ENCODE results near the gene HINFP. TPM values are rescaled to one million over a fixed set of nuclear protein-coding genes. Genes with fewer than 3 reads are reported as not detected.
A peak's percentile ranks its signal among the peaks of the same experiment; 100 is the strongest.

Gene HINFP
- total RNA-seq, 1 experiment from 2014 or later = 23.4 TPM

DNA sequence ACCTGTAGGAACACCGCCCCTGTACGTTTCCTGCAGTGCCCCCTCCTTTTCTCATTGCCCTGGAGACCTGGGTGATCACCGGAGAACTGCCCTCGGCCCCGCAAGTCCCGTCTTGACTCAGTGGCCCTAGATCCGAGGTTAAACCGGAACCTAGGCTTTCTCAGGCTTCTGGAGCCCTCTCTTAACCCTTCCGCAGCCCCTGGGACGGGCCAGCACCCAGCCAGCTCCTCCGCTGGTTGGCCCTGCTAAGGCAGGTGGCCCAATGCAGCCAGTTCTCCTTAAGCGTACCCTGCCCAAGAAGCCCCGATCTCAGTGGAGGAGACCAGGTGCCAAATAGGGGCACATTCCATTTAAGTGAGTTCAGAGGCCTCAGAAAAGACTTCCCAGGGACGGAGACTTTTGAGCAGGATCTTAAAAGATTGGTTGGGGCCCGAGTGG, 47.9 kb downstream of the HINFP start:
- peaks cover 15% of the 10 kb centered on the region for H3K4me1 Mint-ChIP-seq (ENCODE audit: insufficient read depth, unreplicated experiment)
- TF ChIP-seq CTCF (IDR thresholded peaks at IDR 0.05; ENCODE audit: unreplicated experiment) = no peak
- H3K9me3 Mint-ChIP-seq (ENCODE audit: unreplicated experiment) = no peaks in the 10 kb centered on the region
- intact Hi-C loops (cut with micrococcal nuclease) = loop anchor here (2.0 kb wide), 1 partner anchor 28 kb away; no protein-coding TSS in a partner anchor
- no peaks in the 10 kb centered on the region for H3K36me3 Mint-ChIP-seq (ENCODE audit: insufficient read depth, unreplicated experiment)
- CTCF ChIA-PET = interaction anchor here (0.5 to 5.4 kb wide), 21 partner anchors 8 to 301 kb away, joined by 3 to 43 read pairs (median 4); partner anchors contain the start of gene CBL
- no peaks in the 10 kb centered on the region for H3K27me3 Mint-ChIP-seq (ENCODE audit: insufficient read depth, unreplicated experiment)
- H3K27ac Mint-ChIP-seq (ENCODE audit: low read depth, unreplicated experiment) = peak overlapping the region; percentile 49
- POLR2A ChIA-PET = interaction anchor here (0.6 to 3.8 kb wide), 14 partner anchors 9 to 968 kb away, joined by 3 to 21 read pairs (median 4); partner anchors contain the start of genes C2CD2L, CBL, DPAGT1 and HINFP
- DNase-seq (ENCODE audit: unreplicated experiment) = peak; percentile 65
- no TSS peak for BruUV-seq (replicated peaks)
- peak overlapping the region; percentile 82 for H3K4me3 Mint-ChIP-seq (ENCODE audit: unreplicated experiment)

DNA sequence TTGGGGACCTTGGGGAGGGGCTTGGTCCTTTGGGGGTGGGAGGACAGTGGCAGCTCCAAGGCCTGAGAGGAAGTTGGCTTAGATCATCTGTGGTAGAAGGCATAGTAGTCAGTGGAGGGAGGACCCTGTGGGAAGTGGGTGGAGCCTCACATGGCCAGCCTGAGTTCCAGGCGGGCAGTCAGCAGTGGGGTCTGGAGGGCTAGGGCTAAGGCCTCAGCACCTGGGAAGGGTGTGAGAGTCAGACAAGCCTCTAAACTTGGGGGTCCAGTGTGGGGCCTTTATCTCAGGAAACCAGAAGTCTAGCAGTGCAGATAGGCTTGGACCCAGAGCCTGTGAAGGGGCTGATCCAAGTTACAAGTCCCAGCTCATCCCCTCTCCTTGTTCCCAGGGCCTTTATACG, 51.1 kb downstream of the HINFP start:
- no TSS peak for BruUV-seq (replicated peaks)
- ChIA-PET POLR2A (no interaction called here), CTCF (interaction anchor here (0.6 kb wide), 1 partner anchor 110 kb away, joined by 3 read pairs; no protein-coding TSS in a partner anchor)
- no peak for DNase-seq (ENCODE audit: unreplicated experiment)
- peaks cover 6% of the 10 kb centered on the region for H3K4me1 Mint-ChIP-seq (ENCODE audit: insufficient read depth, unreplicated experiment)
- no peaks in the 10 kb centered on the region for H3K9me3 Mint-ChIP-seq (ENCODE audit: unreplicated experiment)
- peaks cover 11% of the 10 kb centered on the region for H3K36me3 Mint-ChIP-seq (ENCODE audit: insufficient read depth, unreplicated experiment)
- no peaks in the 10 kb centered on the region for H3K27me3 Mint-ChIP-seq (ENCODE audit: insufficient read depth, unreplicated experiment)
- intact Hi-C loops (cut with micrococcal nuclease) = no loop called here
- no peak for TF ChIP-seq CTCF (IDR thresholded peaks at IDR 0.05; ENCODE audit: unreplicated experiment)
- no peak overlapping the region for H3K27ac Mint-ChIP-seq (ENCODE audit: low read depth, unreplicated experiment)
- no peak overlapping the region for H3K4me3 Mint-ChIP-seq (ENCODE audit: unreplicated experiment)

GRCh38 chr11:119173453-119173852, 52.1 kb downstream of the HINFP start:
- BruUV-seq (replicated peaks) = no TSS peak
- Mint-ChIP-seq H3K27me3 (ENCODE audit: insufficient read depth, unreplicated experiment) (no peaks in the 10 kb centered on the region), H3K4me3 (ENCODE audit: unreplicated experiment) (no peak overlapping the region)

More at GRCh38 chr11:119173453-119173852, 52.1 kb downstream of the HINFP start:
- peaks cover 12% of the 10 kb centered on the region for H3K36me3 Mint-ChIP-seq (ENCODE audit: insufficient read depth, unreplicated experiment)
- no peaks in the 10 kb centered on the region for H3K9me3 Mint-ChIP-seq (ENCODE audit: unreplicated experiment)
- intact Hi-C loops (cut with micrococcal nuclease) = no loop called here
- H3K27ac Mint-ChIP-seq (ENCODE audit: low read depth, unreplicated experiment) = no peak overlapping the region
- DNase-seq (ENCODE audit: unreplicated experiment) = no peak
- no peaks in the 10 kb centered on the region for H3K4me1 Mint-ChIP-seq (ENCODE audit: insufficient read depth, unreplicated experiment)
- CTCF ChIA-PET = interaction anchor here (0.6 to 0.8 kb wide), 2 partner anchors 19 to 176 kb away, joined by 3 read pairs; partner anchors contain the start of gene CENATAC
- POLR2A ChIA-PET = no interaction called here
- TF ChIP-seq CTCF (IDR thresholded peaks at IDR 0.05; ENCODE audit: unreplicated experiment) = no peak
